ENCODE data around the gene GIPC1. TPM values are rescaled to one million over a fixed set of nuclear protein-coding genes. Genes with fewer than 3 reads are reported as not detected.

Gene GIPC1
- total and polyA plus RNA-seq, 9 of the 15 experiments (the other 6 are each of a cell fraction or from before 2014, with no cell fraction given): 0.49 to 54.7 (median 24.8) TPM

DNA sequence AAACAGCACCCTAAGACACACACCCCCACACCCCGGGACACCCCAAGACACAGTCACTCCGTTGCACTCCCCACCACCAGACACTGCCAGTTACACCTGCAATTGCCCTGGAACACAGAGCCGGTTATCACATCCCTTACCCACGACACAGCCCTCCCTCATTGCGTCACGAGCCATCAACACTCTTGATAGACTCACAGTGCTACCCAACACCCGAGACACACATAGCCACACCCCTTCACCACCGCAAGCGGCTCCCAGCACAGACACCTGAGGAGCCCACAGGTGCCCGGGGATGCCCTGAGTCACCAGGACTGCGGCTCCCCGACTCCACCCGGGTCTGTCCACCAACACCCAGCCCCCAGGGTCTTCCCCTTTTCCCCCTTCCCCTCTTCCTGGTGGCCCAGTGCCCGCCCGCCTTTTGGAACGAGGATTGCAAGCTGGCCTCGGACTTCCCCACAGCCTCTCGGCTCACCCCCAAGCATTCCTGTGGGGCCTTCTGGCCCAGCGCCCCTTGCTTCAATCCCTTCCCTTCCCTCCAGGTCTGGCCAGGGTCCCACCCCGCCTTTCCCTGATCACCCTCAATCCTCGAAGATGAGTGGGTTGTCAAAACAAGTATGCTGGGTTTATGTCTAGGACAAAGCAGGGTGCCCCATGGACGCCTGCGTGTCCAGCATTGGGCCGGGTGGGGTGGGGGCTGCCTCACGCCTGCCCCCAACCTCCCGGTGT, 19.1 kb downstream of the GIPC1 start (continued):
- TF ChIP-seq, protein P1, sequence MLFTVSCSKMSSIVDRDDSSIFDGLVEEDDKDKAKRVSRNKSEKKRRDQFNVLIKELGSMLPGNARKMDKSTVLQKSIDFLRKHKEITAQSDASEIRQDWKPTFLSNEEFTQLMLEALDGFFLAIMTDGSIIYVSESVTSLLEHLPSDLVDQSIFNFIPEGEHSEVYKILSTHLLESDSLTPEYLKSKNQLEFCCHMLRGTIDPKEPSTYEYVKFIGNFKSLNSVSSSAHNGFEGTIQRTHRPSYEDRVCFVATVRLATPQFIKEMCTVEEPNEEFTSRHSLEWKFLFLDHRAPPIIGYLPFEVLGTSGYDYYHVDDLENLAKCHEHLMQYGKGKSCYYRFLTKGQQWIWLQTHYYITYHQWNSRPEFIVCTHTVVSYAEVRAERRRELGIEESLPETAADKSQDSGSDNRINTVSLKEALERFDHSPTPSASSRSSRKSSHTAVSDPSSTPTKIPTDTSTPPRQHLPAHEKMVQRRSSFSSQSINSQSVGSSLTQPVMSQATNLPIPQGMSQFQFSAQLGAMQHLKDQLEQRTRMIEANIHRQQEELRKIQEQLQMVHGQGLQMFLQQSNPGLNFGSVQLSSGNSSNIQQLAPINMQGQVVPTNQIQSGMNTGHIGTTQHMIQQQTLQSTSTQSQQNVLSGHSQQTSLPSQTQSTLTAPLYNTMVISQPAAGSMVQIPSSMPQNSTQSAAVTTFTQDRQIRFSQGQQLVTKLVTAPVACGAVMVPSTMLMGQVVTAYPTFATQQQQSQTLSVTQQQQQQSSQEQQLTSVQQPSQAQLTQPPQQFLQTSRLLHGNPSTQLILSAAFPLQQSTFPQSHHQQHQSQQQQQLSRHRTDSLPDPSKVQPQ (CRISPR knock-in tag; IDR thresholded peaks at IDR 0.05; ENCODE audit: borderline replicate concordance): no peak
- TF ChIP-seq CTBP1 (IDR thresholded peaks at IDR 0.05; ENCODE audit: borderline replicate concordance): peak; percentile 52; the same call in 1 of the 2 replicates
- TF ChIP-seq, protein P2, sequence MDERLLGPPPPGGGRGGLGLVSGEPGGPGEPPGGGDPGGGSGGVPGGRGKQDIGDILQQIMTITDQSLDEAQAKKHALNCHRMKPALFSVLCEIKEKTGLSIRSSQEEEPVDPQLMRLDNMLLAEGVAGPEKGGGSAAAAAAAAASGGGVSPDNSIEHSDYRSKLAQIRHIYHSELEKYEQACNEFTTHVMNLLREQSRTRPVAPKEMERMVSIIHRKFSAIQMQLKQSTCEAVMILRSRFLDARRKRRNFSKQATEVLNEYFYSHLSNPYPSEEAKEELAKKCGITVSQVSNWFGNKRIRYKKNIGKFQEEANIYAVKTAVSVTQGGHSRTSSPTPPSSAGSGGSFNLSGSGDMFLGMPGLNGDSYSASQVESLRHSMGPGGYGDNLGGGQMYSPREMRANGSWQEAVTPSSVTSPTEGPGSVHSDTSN (CRISPR knock-in tag; IDR thresholded peaks at IDR 0.05; ENCODE audit: low read depth): no peak
- TF ChIP-seq, protein P2 (tag; conservative IDR thresholded peaks at IDR 0.05; ENCODE audit: low read depth): peak; percentile 34; the same call in 1 of the 2 replicates
- TF ChIP-seq, protein P3, sequence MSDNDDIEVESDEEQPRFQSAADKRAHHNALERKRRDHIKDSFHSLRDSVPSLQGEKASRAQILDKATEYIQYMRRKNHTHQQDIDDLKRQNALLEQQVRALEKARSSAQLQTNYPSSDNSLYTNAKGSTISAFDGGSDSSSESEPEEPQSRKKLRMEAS (CRISPR knock-in tag; IDR thresholded peaks at IDR 0.05): 0 out of 2 replicates have a peak, but pooled peaks have one; percentile 28
- TF ChIP-seq, protein P4, sequence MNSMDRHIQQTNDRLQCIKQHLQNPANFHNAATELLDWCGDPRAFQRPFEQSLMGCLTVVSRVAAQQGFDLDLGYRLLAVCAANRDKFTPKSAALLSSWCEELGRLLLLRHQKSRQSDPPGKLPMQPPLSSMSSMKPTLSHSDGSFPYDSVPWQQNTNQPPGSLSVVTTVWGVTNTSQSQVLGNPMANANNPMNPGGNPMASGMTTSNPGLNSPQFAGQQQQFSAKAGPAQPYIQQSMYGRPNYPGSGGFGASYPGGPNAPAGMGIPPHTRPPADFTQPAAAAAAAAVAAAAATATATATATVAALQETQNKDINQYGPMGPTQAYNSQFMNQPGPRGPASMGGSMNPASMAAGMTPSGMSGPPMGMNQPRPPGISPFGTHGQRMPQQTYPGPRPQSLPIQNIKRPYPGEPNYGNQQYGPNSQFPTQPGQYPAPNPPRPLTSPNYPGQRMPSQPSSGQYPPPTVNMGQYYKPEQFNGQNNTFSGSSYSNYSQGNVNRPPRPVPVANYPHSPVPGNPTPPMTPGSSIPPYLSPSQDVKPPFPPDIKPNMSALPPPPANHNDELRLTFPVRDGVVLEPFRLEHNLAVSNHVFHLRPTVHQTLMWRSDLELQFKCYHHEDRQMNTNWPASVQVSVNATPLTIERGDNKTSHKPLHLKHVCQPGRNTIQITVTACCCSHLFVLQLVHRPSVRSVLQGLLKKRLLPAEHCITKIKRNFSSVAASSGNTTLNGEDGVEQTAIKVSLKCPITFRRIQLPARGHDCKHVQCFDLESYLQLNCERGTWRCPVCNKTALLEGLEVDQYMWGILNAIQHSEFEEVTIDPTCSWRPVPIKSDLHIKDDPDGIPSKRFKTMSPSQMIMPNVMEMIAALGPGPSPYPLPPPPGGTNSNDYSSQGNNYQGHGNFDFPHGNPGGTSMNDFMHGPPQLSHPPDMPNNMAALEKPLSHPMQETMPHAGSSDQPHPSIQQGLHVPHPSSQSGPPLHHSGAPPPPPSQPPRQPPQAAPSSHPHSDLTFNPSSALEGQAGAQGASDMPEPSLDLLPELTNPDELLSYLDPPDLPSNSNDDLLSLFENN (IDR thresholded peaks at IDR 0.05; ENCODE audit: low read depth in 2 of 2, low read length in 2 of 2): no peak
- peak; percentile 36; the same call in 1 of the 2 replicates for TF ChIP-seq CXXC5 (CRISPR knock-in tag; IDR thresholded peaks at IDR 0.05)
- no peak for TF ChIP-seq ZNF445 (CRISPR knock-in tag; IDR thresholded peaks at IDR 0.05; ENCODE audit: low read depth)
- no peak for TF ChIP-seq ZKSCAN3 (CRISPR knock-in tag; IDR thresholded peaks at IDR 0.05)
- TF ChIP-seq, protein P5, sequence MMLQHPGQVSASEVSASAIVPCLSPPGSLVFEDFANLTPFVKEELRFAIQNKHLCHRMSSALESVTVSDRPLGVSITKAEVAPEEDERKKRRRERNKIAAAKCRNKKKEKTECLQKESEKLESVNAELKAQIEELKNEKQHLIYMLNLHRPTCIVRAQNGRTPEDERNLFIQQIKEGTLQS (IDR thresholded peaks at IDR 0.05): peak; percentile 80
- TF ChIP-seq, protein P5 (CRISPR knock-in tag; conservative IDR thresholded peaks at IDR 0.05): no peak
- TF ChIP-seq, protein P6, sequence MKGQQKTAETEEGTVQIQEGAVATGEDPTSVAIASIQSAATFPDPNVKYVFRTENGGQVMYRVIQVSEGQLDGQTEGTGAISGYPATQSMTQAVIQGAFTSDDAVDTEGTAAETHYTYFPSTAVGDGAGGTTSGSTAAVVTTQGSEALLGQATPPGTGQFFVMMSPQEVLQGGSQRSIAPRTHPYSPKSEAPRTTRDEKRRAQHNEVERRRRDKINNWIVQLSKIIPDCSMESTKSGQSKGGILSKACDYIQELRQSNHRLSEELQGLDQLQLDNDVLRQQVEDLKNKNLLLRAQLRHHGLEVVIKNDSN (CRISPR knock-in tag; IDR thresholded peaks at IDR 0.05): 0 out of 2 replicates have a peak, but pooled peaks have one; percentile 9
- no peak for TF ChIP-seq ATF1 (CRISPR knock-in tag; IDR thresholded peaks at IDR 0.05)
- TF ChIP-seq ATF1 (tag; IDR thresholded peaks at IDR 0.05): peak; percentile 67
- TF ChIP-seq ATF7 (IDR thresholded peaks at IDR 0.05): 0 out of 2 replicates have a peak, but pooled peaks have one; percentile 18

All from K562 (cell line).